Stimulated activated CD4-positive, alpha-beta T cell treated with anti-CD3 and anti-CD28 coated beads, Interleukin-1b, Interleukin-23, amount 100 ng/mL, for 1 hour (primary cell): ENCODE results near the gene SCP2D1.
"Not testable (repeated sequence)": the region's sequence is repeated elsewhere in the genome, so short reads cannot be mapped to it uniquely, and the experiment has no call there.

Source experiments
- DNase-seq, 2 donors: peaks; one replicate each; pipeline ENCODE4 v3.0.0-alpha.2; 2020; ENCODE audit warnings: low read depth in 2 of 2

SCP2D1 gene

DNA sequence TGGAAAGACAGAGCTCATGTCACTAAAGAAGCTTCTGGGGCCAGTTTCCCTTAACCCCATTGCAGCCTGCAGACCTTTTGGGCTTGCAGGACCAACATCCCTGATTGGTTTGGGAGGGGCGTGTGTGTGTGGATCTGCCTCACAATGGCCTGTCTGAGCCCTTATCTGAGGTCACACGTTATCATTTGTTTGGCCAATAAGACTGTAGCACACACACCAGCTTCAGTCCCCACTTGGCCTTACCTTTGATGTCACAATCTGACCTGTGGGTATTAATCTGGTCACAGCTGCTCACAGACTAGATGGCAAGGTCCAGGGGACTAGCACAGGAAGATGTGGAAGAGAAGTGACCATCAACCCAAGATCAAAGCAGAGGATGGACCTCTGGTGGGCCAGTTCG lies at the start of gene SCP2D1:
SCP2D1 (plus strand) TSS at position 301 of the 400 bp plus-strand sequence; CDS start at position 334, 33 bp downstream.
- no peak for DNase-seq

DNA sequence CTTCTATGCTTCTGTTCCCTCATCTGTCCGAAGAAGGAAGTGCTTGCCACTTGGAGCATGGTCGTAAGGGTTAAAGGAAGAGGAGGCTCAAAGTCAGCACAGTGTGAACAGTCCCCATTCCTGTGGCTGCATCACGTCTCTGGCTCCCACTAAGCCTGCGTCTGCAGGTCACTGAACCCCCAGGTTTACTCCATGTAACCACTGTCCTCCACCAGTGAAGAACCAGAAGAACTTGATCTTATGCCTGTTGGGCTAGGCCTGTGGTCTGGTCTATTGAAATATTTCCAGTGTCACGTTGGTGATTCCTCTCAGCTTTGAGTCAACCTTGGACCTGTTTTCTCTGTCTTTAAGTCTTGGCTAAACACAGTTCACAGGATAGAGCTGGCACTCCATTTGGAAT lies 45.9 kb upstream of the SCP2D1 start:
- no peak for DNase-seq

DNA sequence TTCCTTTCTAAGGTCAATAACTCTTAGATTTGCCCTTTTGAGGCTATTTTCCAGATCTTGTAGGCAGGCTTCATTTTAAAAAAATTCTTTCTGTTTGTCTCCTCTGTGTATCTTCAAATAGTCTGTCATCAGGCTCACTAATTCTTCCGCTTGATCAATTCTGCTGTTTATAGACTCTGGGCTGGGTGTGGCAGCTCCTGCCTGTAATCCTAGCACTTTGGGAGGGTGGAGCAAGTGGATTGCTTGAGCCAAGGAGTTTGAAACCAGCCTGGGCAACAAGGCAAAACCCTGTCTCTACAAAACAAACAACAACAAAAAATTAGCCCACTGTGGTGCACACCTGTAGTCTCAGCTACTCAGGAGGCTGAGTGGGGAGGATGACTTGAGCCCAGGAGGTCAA lies 40.0 kb upstream of the SCP2D1 start:
- no peak for DNase-seq

DNA sequence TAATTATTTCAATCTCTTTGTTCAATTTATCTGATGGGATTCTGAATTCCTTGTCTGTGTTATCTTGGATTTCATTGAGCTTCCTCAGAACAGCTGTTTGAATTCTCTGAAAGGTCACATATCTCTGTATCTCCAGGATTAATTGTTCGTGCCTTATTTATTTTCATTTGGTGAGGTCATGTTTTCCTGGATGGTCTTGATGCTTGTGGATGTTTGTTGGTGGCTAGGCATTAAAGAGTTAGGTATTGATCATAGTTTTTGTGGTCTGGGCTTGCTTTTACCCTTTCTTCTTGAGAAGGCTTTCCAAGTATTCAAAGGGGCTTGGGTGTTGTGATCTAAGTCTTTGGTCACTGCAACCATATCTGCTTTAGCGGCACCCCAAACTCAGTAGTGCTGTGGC lies 39.4 kb upstream of the SCP2D1 start:
- DNase-seq, result no peak

DNA sequence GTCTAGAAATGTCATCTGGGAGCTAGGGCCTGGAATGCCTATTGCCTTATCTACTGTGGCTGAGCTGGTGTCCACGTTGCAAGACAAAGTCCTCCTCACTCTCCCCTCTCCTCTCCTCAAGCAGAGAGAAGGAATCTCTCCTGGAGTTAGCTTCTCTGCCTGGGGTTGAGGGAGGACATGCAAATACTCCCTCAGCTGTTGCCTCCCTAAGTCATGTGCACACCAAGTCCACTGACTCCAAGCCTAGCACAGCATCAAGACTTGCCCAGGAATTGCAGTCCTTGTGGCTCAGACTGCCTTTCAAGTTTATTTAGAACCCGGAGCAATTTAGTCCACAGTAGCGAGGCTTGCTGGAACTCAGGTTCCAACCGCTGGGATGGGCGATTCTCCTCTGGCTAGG lies 38.0 kb upstream of the SCP2D1 start:
- no peak for DNase-seq

DNA sequence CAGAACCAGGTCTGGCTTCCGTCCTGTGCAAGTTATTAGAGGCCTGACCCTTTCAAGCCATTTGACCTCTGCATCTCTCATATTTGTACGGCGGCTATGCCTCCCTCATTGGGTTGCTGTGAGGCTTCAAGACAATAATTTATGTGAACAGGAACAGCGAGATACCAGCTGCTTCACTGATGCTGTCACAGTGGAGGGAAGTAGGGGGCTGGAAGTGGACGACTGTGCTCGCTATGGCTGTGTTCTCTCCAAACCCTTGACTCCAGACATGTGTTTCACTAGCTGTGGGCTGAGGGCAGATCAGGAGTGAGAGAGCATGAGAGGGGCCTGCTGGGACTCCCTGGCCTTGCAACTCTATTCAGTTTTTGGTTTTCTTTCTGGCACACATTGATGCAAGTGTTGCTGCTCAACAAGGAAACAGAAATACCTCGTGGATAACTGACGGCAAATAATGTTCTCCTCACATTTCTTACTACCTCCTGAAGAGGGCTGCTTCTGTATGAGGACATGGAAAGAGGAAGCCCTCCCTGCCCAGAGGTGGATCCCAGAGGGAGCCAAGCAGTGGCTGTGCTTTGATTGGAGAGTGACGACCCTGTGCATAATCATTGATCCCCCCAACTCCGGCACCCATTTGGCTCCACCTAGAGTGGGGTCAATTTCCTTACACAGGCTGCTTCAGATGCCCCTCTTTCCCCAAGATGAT lies 34.7 kb upstream of the SCP2D1 start:
- DNase-seq, result no peak

DNA sequence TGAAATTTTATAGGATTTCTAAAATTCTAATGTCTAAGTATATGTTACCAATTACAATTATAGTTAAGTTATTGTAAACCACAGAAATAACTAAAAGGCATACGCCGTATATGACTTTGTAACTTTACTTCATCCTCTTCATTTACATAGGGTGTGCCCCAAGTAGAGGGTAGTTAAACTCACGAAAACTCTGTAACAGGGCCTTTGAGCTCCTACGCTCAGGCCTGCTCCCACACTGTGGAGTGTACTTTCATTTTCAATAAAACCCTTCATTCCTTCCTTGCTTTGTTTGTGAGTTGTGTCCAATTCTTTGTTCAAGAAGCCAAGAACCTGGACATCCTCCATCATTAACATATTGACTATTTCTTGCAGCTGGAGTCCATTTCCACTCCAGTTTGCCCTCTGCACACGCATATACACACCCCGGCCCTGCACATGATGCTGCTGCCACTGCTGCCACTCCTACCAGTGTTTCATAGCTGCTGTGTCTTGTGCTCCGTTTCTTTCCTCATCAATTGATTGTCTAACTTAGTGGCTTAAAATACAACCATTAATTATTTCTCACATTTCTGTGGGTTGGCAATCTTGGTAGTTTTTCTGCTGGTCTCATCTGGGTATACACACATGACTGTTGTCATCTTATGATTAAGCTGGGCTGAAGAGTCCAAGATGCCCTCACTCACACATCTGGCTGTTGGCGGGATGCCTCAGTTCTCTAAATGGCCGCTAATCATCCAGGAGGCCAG lies 33.0 kb upstream of the SCP2D1 start:
- no peak for DNase-seq

DNA sequence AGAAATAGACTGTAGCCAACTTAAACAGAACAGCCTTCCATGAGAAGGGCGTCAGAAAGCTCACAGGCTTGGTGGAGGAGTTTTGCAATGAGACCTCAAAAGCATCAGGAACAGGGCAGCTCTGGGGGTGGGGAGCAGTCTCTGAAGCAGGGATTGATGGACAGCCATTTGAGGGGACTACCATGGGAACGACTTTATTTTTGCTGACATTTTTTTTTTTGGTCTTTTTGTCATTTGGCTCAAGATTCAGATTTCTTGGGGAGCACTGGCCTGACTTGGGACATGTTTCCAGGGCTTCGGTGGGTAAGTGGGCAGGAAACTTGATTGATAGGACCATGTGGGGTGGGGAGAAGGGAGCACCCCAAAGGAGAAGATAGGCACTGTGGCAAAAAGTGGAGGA lies 32.1 kb upstream of the SCP2D1 start:
- no peak for DNase-seq

DNA sequence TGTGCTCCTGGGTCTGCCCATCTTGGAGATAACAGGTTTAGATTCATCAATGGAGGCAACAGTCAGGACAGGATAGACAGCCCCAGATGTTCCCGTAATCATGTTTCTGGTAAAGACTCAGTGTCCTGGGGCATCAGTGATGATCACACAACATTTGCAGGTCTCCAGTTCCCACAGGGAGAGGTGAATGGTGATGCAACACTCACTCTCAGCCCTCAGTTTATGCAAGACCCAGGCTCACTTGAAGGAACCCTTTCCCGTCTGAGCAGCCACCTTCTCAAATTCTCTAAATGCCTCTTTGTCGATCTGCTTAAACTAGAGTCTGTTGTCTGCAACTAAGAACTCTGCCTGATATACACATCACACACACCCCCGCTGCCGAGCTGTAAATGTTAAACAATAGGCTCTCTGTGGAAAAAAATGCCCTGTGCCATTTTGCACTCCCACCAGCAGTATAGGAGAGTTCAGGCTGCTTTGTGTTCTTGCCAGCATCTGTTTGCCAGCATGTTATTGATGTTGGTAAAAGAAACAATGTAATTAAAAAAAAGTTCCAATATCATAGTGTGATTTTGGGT lies 30.1 kb upstream of the SCP2D1 start:
- DNase-seq, result no peak

DNA sequence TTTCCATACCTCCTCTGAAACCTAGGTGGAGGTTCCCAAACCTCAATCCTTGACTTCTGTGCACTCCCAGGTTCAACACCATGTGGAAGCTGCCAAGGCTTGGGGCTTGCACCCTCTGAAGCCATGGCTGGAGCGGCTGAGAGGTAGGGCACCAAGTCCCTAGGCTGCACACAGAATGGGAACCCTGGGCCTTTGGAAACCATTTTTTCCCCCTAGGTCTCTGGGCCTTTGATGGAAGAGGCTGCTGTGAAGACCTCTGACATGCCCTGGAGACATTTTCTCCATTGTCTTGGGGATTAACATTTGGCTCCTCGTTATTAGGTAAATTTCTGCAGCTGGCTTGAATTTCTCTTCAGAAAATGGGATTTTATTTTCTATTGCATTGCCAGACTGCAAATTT lies 26.5 kb upstream of the SCP2D1 start:
- DNase-seq, result not testable (repeated sequence)

DNA sequence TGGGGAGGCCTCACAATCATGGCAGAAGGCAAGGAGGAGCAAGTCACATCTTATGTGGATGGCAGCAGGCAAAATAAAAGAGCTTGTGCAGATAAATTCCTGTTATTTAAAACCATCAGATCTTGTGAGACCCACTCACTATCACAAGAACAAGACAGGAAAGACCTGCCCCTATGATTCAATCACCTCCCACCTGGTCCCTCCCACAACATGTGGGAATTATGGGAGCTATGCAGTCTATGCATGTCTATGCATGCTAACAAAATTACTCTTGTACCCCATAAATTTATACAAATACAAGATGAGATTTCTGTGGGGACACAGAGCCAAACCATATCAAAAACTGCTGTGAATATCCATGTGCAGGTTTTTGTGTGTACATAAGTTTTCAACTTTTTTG lies 25.6 kb upstream of the SCP2D1 start:
- DNase-seq, result no peak

DNA sequence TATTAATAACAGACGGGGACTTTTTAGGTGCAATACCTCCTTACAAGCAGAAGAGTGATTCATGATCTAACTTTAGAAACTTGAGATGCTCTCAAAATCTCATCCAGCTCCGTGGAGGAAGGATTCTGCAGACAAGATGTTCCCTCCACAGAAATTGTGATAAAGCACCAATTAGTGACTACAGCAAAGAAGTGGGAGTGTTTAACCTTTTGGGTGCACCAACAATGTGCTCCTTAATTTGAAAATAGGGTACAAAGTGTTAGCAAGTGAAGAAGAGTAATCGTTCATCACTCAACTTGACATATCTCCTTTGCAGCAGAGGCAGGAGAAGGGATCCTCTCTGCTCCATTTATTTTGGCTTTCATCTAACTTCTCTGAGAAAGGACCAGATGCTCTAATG lies 22.8 kb upstream of the SCP2D1 start:
- no peak for DNase-seq

DNA sequence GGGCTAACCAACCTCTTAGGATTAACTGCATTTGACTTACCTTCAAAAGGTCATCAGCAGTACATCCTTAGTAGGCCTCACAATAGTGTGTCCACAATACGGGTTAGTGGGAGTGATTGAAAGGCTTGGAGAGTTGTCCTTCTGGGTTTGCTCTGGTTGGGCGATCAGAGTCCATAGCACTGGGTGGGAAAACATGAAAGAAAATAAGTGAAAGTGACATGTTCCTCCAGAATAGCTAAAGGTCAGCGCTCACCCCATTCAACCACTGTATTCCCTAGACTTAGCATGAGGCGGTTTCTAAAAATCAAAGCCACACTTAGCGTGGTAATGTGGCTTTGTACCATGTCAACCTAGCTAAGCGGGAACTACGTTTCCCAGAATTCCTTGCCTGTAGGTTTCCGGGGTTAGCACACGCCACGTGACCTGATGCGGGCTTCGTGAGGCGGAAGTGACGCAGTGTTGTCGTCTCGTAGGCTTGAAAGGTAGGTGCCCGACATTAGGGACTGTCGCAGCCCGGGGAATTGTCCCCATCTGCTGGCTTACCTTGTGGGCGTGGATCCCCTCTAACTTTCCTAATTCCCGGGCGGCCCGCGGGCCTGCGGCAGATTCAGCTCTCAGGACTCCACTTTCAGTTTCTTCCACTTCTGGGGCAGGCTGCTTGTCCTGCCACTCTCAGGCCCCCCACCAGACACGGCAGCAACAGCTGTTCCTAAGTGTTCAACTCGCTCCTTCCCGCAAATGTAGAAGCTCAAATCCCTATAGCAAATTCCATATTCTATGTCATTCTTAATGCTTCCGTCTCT lies 19.8 kb upstream of the SCP2D1 start:
- peak; percentile 48 to 65 for DNase-seq

DNA sequence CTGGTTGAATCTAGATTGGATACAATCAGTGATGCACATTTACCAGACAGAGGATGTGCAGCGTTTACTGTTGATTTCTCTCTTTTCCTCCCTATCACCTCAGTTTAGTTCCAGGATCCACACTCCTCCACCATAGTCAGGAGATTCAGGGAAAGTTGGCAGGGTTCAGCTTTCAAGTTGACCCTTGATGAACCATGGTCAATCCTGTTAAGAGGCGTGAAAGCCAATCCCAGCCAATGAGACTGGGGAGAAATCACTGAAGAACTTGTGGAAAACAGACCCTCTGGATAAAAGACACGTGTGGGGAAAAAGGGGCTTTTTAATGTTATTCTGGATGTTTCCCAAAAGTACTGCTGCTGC lies 19.2 kb upstream of the SCP2D1 start:
- DNase-seq, result no peak

DNA sequence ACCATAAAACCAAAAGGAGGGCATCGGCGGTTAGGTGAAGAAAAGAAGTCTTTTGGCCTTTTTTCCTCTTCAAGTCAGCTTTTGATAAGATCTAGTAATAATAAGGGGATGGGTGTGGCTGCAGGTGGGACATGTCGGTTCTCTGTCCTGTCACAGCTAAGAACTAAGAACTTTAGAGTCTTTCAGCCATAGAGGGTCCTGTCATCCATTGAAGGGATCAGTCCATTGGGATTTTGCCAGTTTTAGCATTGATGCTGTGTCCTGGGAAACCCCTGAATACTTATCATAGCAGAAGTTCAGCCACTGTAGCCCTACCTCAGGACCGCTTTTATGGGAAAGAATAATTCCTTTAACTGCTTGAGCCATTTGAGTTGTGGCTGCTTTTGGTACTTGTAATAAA lies 18.2 kb upstream of the SCP2D1 start:
- DNase-seq, result no peak

DNA sequence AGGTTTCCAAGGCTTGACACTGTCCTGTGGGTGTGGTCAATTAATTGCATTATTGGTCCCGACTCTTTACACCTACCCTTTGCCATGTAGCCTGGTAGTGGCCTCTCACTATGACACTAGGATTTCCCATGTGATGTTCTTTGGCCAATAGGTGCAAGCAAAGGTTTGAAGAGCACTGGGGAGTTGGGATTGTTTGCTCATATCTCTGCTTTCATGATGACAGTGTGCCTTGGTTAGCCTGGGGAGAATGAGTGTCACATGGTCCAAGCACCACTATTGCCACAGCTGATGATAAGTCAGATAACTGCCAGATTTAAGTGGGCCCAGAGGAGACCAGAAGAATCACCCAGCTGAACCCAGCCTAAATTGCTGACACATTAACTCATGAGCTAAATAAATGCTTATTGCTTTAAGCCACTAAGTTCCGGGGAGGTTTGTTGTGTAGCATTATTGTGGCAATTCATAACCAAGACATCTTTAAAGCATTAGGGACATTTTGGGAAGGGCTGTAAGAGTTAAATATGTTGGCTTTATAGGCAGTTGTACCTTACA lies 17.2 kb upstream of the SCP2D1 start:
- no peak for DNase-seq

DNA sequence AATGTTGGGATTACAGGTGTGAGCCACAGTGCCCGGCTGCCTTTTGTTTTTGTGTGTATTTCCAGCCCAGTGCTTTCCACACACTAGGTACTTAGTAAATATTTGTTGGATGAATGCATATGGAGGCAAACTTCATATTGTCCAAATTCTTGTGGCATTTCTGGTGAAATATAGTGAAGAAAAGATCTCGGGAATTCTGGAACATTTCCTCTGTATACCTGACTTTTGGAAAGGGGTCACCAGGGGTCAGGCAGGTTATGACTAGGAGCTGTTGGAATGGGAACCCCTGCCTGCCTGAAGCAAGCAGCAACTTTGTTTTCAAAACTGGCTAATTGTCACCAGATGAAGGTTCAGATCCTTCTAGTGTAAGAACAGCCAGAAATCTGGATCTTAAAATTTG lies 12.1 kb upstream of the SCP2D1 start:
- no peak for DNase-seq

DNA sequence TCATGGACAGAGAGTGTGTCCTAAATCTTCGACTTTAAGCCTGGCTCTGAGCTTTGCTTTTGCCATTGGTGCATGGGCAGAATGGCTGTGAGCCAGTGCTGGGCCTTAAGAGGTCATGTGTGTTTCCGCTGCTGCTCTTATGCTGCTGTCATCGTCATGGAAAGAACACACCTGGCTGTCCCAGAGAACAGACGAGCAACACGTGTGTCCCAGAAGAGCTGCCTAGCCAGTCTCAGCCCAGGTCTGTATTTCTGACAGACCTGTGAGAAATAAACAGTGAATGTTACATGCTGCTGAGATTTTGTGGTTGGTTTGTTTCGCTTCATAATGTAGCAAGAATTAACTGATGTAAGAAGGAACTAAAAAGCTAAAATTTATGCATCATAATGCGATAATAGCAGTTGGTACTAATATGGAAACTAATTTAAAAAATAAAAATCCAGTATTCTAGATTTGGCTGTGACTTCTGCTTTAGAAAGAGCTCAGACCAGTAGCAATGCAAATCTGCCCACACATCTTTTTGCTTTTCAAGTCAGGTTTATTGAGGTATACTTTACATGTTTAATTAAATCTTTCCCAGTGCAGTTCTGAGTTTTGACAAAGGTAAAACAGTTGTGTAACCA lies 11.5 kb upstream of the SCP2D1 start:
- no peak for DNase-seq

DNA sequence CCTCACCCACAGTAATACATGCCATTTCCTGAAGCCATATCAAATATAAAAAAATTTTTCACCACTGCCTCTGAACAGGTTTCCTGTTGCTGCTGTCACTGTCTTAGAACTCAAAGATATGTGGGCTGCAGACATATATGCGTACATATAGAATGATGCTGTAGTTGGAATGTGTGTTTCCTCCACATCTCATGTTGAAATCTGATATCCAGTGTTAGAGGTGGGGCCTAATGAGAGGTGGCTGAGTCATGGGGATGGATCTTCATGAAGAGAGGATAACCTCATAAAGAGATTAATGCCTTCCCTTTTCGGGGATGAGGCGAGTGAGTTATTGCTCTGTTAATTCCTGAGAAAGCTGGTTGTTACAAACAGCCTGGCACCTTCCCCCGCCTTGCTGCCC lies 7.7 kb upstream of the SCP2D1 start:
- no peak for DNase-seq

DNA sequence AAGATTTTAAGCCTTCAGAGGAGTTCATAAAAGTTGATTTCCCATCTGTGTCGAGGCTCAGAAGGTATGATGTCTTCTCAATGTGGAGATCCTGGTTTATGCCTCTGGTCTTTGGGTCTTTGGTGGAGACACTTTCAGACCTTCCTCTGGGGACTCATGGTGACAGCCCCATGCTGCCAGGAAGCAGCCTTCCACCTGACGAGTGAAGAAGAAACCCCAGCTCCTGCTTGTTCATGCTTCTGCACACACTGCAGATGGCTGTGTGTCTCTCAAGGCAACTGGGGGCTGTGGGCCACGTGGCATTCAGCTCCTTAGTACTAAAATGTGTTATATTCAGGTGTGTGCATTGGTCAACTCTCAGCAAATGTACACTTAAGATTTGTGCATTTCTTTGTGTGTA lies 4.9 kb upstream of the SCP2D1 start:
- DNase-seq, result no peak

DNA sequence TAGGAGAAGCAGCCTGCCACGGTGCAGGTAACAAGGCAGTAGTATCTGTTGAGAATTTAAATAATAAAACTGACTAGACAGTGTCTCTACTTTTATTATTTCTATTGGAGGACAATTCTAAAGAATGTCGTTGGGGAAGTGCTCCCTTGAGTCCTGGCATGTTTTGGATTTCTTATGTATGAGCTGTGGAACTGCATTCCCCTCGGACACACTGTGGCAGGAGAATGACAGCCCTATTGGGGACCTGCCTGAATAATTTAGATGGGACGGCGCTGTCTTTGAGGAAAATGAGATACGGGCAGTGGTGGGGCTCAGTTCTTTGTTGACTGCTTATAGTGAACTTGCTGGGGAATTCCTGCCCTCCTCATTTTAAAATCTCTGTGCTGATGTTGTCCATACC lies 2.4 kb upstream of the SCP2D1 start:
- no peak for DNase-seq

DNA sequence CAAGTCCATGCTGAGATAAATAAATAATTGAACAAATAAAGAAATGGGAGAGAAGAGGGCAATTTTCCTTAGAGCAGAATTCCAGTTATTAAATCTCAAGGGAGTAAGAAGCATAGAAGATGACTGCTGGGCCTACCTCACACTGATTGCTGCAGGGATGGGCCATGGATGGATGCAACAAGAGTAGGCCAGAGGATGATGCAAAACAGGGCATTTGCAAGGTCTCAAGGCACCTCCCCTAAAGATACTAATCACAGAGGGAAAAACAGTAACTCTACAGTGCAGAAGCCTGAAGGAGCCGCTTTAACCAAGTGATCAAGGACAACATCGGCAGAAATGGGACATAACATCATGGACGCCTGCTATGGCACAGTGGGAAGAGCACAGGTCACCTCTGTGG lies 1.7 kb upstream of the SCP2D1 start:
- no peak for DNase-seq
